OCI-LY7 (cell line): ENCODE results near the gene NSD2. TPM values are rescaled to one million over a fixed set of nuclear protein-coding genes. Genes with fewer than 3 reads are reported as not detected.

Experiments used
- BruUV-seq: library from RNA; stranded (reverse); fragments of 400-500 nt; replicated peaks from 2 replicates; lab custom pipeline; 2021; lab: Mats Ljungman, UMichigan
- CTCF ChIA-PET: fragments of 300-600 bp; sonication (Branson Sonifier 250); formaldehyde crosslinking; loops from one replicate; lab custom pipeline; 2022; ENCODE audit warnings: antibody characterized with exemption; ENCODE audit not compliant: unreplicated experiment; lab: Charles Lee
- POLR2A ChIA-PET: fragments of 300-600 bp; sonication (Branson Sonifier 250); formaldehyde crosslinking; loops from one replicate; lab custom pipeline; 2022; ENCODE audit warnings: antibody characterized with exemption; lab: Charles Lee
- DNase-seq: peaks from one replicate; pipeline ENCODE4 v3.0.0-alpha.2; 2015; ENCODE audit warnings: low spot score
- H2AFZ ChIP-seq: fragments of 200-600 bp; sonication (generic), shearing (Covaris generic); 2 replicates; pipeline ENCODE4 v1.6.1; 2014; ENCODE audit warnings: mild to moderate bottlenecking, antibody characterized with exemption, low read length, moderate library complexity
- H3K27ac ChIP-seq: fragments of 200-600 bp; sonication (generic); 2 replicates; pipeline ENCODE4 v1.5.1; 2014; ENCODE audit warnings: mixed run types, low read depth, mild to moderate bottlenecking, moderate library complexity, low read length, inconsistent platforms; ENCODE audit not compliant: poor library complexity, severe bottlenecking
- H3K36me3 ChIP-seq: fragments of 200-600 bp; sonication (generic); 2 replicates; pipeline ENCODE4 v1.6.1; 2014; ENCODE audit warnings: mild to moderate bottlenecking, antibody characterized with exemption, low read length, moderate library complexity, mixed read lengths; ENCODE audit not compliant: insufficient read depth
- H3K4me1 ChIP-seq: fragments of 200-600 bp; sonication (generic); 2 replicates; pipeline ENCODE4 v1.5.1; 2014; ENCODE audit warnings: mild to moderate bottlenecking, low read length; ENCODE audit not compliant: insufficient read depth, poor library complexity, severe bottlenecking
- H3K4me2 ChIP-seq: fragments of 200-600 bp; sonication (generic); 2 replicates; pipeline ENCODE4 v1.6.1; 2014; ENCODE audit warnings: mild to moderate bottlenecking, low read length
- H3K4me3 ChIP-seq: fragments of 200-600 bp; sonication (generic); 2 replicates; pipeline ENCODE4 v1.5.1; 2014; ENCODE audit warnings: mild to moderate bottlenecking, low read depth, low read length; ENCODE audit not compliant: poor library complexity, severe bottlenecking
- H3K79me2 ChIP-seq: fragments of 200-600 bp; sonication (generic); 2 replicates; pipeline ENCODE4 v1.6.1; 2016; ENCODE audit warnings: low read depth, mild to moderate bottlenecking, low read length, moderate library complexity, mixed read lengths; ENCODE audit not compliant: insufficient read depth
- H3K9me2 ChIP-seq: fragments of 200-600 bp; sonication (generic); 2 replicates; pipeline ENCODE4 v1.6.1; 2016; ENCODE audit warnings: mild to moderate bottlenecking, low read length, mixed read lengths; ENCODE audit not compliant: insufficient read depth
- H3K9me3 ChIP-seq: fragments of 200-600 bp; sonication (generic); 2 replicates; pipeline ENCODE4 v1.6.1; 2014; ENCODE audit warnings: mild to moderate bottlenecking, mixed run types, low read length, mixed read lengths
- H4K20me1 ChIP-seq: fragments of 200-600 bp; sonication (generic); 2 replicates; pipeline ENCODE4 v1.6.1; 2014; ENCODE audit warnings: mild to moderate bottlenecking, antibody characterized with exemption, low read length, moderate library complexity, mixed read lengths; ENCODE audit not compliant: insufficient read depth
- EZH2phosphoT487 ChIP-seq: fragments of 200-600 bp; sonication (generic); IDR thresholded peaks from 2 replicates; pipeline ENCODE4 v1.6.1; 2018; ENCODE audit warnings: low read depth, borderline replicate concordance, mild to moderate bottlenecking, mixed run types, antibody characterized with exemption, low read length, moderate library complexity, mixed read lengths
- intact Hi-C: fragments of 100-400 bp; cut with micrococcal nuclease; formaldehyde crosslinking; loops from one replicate; pipeline ENCODE4 v1.10.0; 2022; ENCODE audit not compliant: unreplicated experiment
- total RNA-seq, 2 experiments: library from RNA; depleted of rRNA in 1 of 2; stranded (reverse); fragments of >200 nt in 1 of 2; shearing (Covaris generic) in 1 of 2; gene quantifications; 2 replicates each; pipeline ENCODE4 v1.2.3, GENCODE V29; 2014 to 2022
- TF ChIP-seq, protein P1 (sequence below): fragments of 200-600 bp; sonication (generic); conservative IDR thresholded peaks from 2 replicates; pipeline ENCODE4 v1.5.1; 2014; ENCODE audit warnings: mild to moderate bottlenecking, antibody characterized with exemption, low read length, moderate library complexity, mixed read lengths

The NSD2 gene
- total RNA-seq, 2 experiments from 2014 or later: 169 to 329 TPM

GRCh38 chr4:1830642-1831228, 40.5 kb upstream of the NSD2 start:
- Histone ChIP-seq H3K4me3 (no peak overlapping the region), H4K20me1 (no peaks in the 10 kb centered on the region), H3K4me1 (peaks cover 20% of the 10 kb centered on the region), H3K9me2 (no peaks in the 10 kb centered on the region), H3K9me3 (no peaks in the 10 kb centered on the region), H3K36me3 (peaks cover 67% of the 10 kb centered on the region), H2AFZ (no peak overlapping the region), H3K27ac (no peak overlapping the region), H3K4me2 (no peak overlapping the region), H3K79me2 (no peaks in the 10 kb centered on the region)
- no peak for TF ChIP-seq EZH2phosphoT487
- TF ChIP-seq, protein P1, sequence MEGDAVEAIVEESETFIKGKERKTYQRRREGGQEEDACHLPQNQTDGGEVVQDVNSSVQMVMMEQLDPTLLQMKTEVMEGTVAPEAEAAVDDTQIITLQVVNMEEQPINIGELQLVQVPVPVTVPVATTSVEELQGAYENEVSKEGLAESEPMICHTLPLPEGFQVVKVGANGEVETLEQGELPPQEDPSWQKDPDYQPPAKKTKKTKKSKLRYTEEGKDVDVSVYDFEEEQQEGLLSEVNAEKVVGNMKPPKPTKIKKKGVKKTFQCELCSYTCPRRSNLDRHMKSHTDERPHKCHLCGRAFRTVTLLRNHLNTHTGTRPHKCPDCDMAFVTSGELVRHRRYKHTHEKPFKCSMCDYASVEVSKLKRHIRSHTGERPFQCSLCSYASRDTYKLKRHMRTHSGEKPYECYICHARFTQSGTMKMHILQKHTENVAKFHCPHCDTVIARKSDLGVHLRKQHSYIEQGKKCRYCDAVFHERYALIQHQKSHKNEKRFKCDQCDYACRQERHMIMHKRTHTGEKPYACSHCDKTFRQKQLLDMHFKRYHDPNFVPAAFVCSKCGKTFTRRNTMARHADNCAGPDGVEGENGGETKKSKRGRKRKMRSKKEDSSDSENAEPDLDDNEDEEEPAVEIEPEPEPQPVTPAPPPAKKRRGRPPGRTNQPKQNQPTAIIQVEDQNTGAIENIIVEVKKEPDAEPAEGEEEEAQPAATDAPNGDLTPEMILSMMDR: no peak
- no peak for DNase-seq
- ChIA-PET CTCF (interaction anchor here (0.6 kb wide), 1 partner anchor 8 kb away, joined by 3 read pairs; no protein-coding TSS in a partner anchor), POLR2A (interaction anchor here (0.6 kb wide), 1 partner anchor 717 kb away, joined by 4 read pairs; no protein-coding TSS in a partner anchor)
- BruUV-seq: no TSS peak
- intact Hi-C loops: no loop called here

DNA sequence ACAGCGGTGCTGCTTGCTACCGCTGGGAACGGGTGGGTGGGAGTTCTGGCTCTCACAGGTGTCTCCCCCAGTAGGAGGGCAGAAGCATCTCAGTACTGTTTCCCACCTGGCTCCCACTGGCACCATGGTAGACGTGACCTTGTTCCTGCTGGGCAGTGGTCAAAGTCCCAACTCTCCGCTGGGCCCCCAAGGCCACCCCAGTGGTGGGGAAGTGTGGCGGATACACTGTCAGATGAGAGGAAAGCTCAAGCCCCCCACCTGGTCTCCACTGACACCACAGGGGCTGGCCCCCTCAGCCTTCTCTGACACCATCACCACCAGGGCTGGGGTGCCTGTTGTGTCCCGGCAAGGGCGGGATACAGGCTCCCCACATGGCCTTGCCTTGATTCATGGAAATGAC, 39.9 kb upstream of the NSD2 start:
- no peak overlapping the region for H3K27ac ChIP-seq
- H3K4me2 ChIP-seq: no peak overlapping the region
- no peaks in the 10 kb centered on the region for H3K79me2 ChIP-seq
- TF ChIP-seq EZH2phosphoT487: no peak
- TF ChIP-seq, protein P1: no peak
- H2AFZ ChIP-seq: no peak overlapping the region
- H3K4me1 ChIP-seq: peaks cover 20% of the 10 kb centered on the region
- CTCF ChIA-PET: interaction anchor here (0.6 kb wide), 1 partner anchor 9 kb away, joined by 3 read pairs; no protein-coding TSS in a partner anchor
- H3K9me2 ChIP-seq: no peaks in the 10 kb centered on the region
- no peak for DNase-seq
- POLR2A ChIA-PET: no interaction called here
- no peak overlapping the region for H3K4me3 ChIP-seq
- intact Hi-C loops: no loop called here
- peaks cover 67% of the 10 kb centered on the region for H3K36me3 ChIP-seq
- no peaks in the 10 kb centered on the region for H3K9me3 ChIP-seq
- BruUV-seq: no TSS peak
- H4K20me1 ChIP-seq: no peaks in the 10 kb centered on the region

DNA sequence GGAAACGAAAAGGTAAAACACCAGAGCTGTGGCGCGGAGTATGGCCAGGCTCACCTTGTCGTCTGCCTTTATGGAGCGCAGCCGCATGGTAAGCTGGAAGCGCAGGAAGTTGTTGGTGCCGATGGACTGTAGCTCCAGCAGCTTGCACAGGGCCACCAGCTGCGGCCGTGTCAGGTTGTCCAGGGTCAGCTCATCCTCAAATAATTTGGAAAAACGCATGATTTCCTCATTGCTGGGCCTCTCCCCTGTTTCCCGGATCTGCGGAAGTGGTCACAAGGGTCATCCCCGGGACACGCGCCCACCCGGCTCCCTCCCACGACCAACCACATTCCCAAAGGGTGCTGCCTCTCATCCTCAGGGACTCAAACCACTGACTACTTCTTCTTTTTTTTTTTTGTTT, 38.5 kb upstream of the NSD2 start:
- no peak overlapping the region for H2AFZ ChIP-seq
- H3K36me3 ChIP-seq: peaks cover 71% of the 10 kb centered on the region
- H3K9me3 ChIP-seq: no peaks in the 10 kb centered on the region
- peaks cover 20% of the 10 kb centered on the region for H3K4me1 ChIP-seq
- POLR2A ChIA-PET: interaction anchor here (0.7 kb wide), 1 partner anchor 95 kb away, joined by 4 read pairs; no protein-coding TSS in a partner anchor
- intact Hi-C loops: no loop called here
- H3K4me3 ChIP-seq: no peak overlapping the region
- no peak for DNase-seq
- BruUV-seq: no TSS peak
- TF ChIP-seq, protein P1: no peak
- no peak for TF ChIP-seq EZH2phosphoT487
- H4K20me1 ChIP-seq: no peaks in the 10 kb centered on the region
- H3K9me2 ChIP-seq: no peaks in the 10 kb centered on the region
- no peaks in the 10 kb centered on the region for H3K79me2 ChIP-seq
- CTCF ChIA-PET: no interaction called here
- no peak overlapping the region for H3K27ac ChIP-seq
- no peak overlapping the region for H3K4me2 ChIP-seq
